Esophagus squamous epithelium (tissue), 5 donors: ENCODE results near the gene CXorf58. TPM values are rescaled to one million over a fixed set of nuclear protein-coding genes. Genes with fewer than 3 reads are reported as not detected.

Experiments
- DNase-seq: peaks from one replicate; lab custom pipeline; 2025; lab: John Stamatoyannopoulos, UW
- H3K27ac ChIP-seq, 4 donors: fragments of 200-600 bp; sonication (generic); one replicate each; pipeline ENCODE4 v1.5.1; 2016 to 2019; ENCODE audit warnings: mild to moderate bottlenecking in 1 of 4
- H3K27me3 ChIP-seq, 4 donors: fragments of 200-600 bp; sonication (generic); 1 replicate in 3 of 4; 2 replicates in 1 of 4; pipeline versions ENCODE4 v1.5.1 to v1.6.0; 2017 to 2021; ENCODE audit warnings: antibody characterized with exemption in 1 of 4
- H3K36me3 ChIP-seq, 3 donors: fragments of 200-600 bp; sonication (generic); one replicate each; pipeline ENCODE4 v1.5.1; 2016 to 2019
- H3K4me1 ChIP-seq, 3 donors: fragments of 200-600 bp; sonication (generic); one replicate each; pipeline ENCODE4 v1.5.1; 2017 to 2019
- H3K4me3 ChIP-seq, 4 donors: fragments of 200-600 bp; sonication (generic); 1 replicate in 3 of 4; 2 replicates in 1 of 4; pipeline ENCODE4 v1.5.1; 2016 to 2019; ENCODE audit warnings: mild to moderate bottlenecking in 2 of 4, moderate library complexity in 1 of 4
- H3K9me3 ChIP-seq, 3 donors: fragments of 200-600 bp; sonication (generic); one replicate each; pipeline ENCODE4 v1.5.1; 2016 to 2019
- CTCF ChIP-seq, 6 experiments: fragments of 450-650 bp in 4 of 6; fragments of 200-600 bp in 2 of 6; sonication (generic) in 2 of 6; IDR thresholded peaks; one replicate each; pipeline ENCODE4 v1.5.1; 2016 to 2019; ENCODE audit warnings: antibody characterized with exemption in 6 of 6, mild to moderate bottlenecking in 4 of 6, moderate library complexity in 4 of 6
- POLR2A ChIP-seq, 4 donors: fragments of 450-650 bp; IDR thresholded peaks; one replicate each; pipeline ENCODE4 v1.6.1; 2017; ENCODE audit warnings: antibody characterized with exemption in 4 of 4, mild to moderate bottlenecking in 4 of 4, moderate library complexity in 3 of 4
- WGBS, 2 donors: methylation state at CpG; one replicate each; pipeline ENCODE4 v1.1.5; 2018; 5-methylcytosine and 5-hydroxymethylcytosine counted together
- intact Hi-C: fragments of 100-400 bp; cut with DNase I; formaldehyde crosslinking; loops from one replicate; pipeline ENCODE4 v1.15.0; 2022
- total RNA-seq, 4 donors: library from RNA; depleted of rRNA; stranded (reverse); fragments of >200 nt; gene quantifications; one replicate each; pipeline ENCODE4 v1.1.0, GENCODE V29; 2016
- donor health status: DM: yes; HTN: yes; CAD: no.

CXorf58 gene
- total RNA-seq, 4 donors from 2014 or later = 0.15 to 0.95 TPM; not detected in 2

GRCh38 chrX:23884427-23885024 lies 23.3 kb upstream of the CXorf58 start:
- TF ChIP-seq POLR2A (IDR thresholded peaks at IDR 0.05) (no peak), CTCF (IDR thresholded peaks at IDR 0.05) (no peak)
- Histone ChIP-seq H3K4me1 (peaks cover 0 to 19% (median 0%) of the 10 kb centered on the region in 3 donors), H3K9me3 (no peaks in the 10 kb centered on the region), H3K4me3 (no peak overlapping the region), H3K27me3 (no peaks in the 10 kb centered on the region), H3K36me3 (no peaks in the 10 kb centered on the region), H3K27ac (no peak overlapping the region)
- intact Hi-C loops = no loop called here
- 60 to 66% methylated on average over 4 of the region's 4 CpGs for WGBS, 2 donors
- DNase-seq = no peak

GRCh38 chrX:23885803-23886202 lies 22.0 kb upstream of the CXorf58 start:
- H3K36me3 ChIP-seq = no peaks in the 10 kb centered on the region
- WGBS, 2 donors = 48 to 60% methylated on average over 1 to 3 of the region's 3 CpGs
- TF ChIP-seq CTCF (IDR thresholded peaks at IDR 0.05) (no peak), POLR2A (IDR thresholded peaks at IDR 0.05) (no peak)
- no peaks in the 10 kb centered on the region for H3K9me3 ChIP-seq
- H3K4me1 ChIP-seq = peaks cover 0 to 19% (median 0%) of the 10 kb centered on the region in 3 donors
- DNase-seq = no peak
- intact Hi-C loops = no loop called here
- H3K4me3 ChIP-seq = no peak overlapping the region
- no peak overlapping the region for H3K27ac ChIP-seq
- H3K27me3 ChIP-seq = no peaks in the 10 kb centered on the region

GRCh38 chrX:23887451-23887850 lies 20.4 kb upstream of the CXorf58 start:
- intact Hi-C loops = no loop called here
- H3K4me1 ChIP-seq = peaks cover 0 to 19% (median 0%) of the 10 kb centered on the region in 3 donors
- H3K27ac ChIP-seq = no peak overlapping the region
- no peaks in the 10 kb centered on the region for H3K27me3 ChIP-seq
- H3K9me3 ChIP-seq = no peaks in the 10 kb centered on the region
- DNase-seq = no peak
- TF ChIP-seq CTCF (IDR thresholded peaks at IDR 0.05) (no peak), POLR2A (IDR thresholded peaks at IDR 0.05) (no peak)
- no peak overlapping the region for H3K4me3 ChIP-seq
- no peaks in the 10 kb centered on the region for H3K36me3 ChIP-seq
- 81% methylated on average over 3 of the region's 6 CpGs; no CpG with 5 or more reads in 1 of the 2 donors for WGBS, 2 donors

GRCh38 chrX:23887918-23888317 lies 19.9 kb upstream of the CXorf58 start:
- Histone ChIP-seq H3K4me1 (peaks cover 0 to 16% (median 0%) of the 10 kb centered on the region in 3 donors), H3K27ac (no peak overlapping the region), H3K4me3 (no peak overlapping the region), H3K27me3 (no peaks in the 10 kb centered on the region), H3K9me3 (no peaks in the 10 kb centered on the region), H3K36me3 (no peaks in the 10 kb centered on the region)
- TF ChIP-seq POLR2A (IDR thresholded peaks at IDR 0.05) (no peak), CTCF (IDR thresholded peaks at IDR 0.05) (no peak)
- intact Hi-C loops = no loop called here
- WGBS, 2 donors = 93 to 100% methylated on average over 4 of the region's 4 CpGs
- no peak for DNase-seq

- Histone ChIP-seq H3K9me3 (no peaks in the 10 kb centered on the region), H3K27me3 (no peaks in the 10 kb centered on the region), H3K36me3 (no peaks in the 10 kb centered on the region), H3K27ac (peak overlapping the region in 2 of 4 donors; percentile 24 to 36), H3K4me3 (no peak overlapping the region), H3K4me1 (peaks cover 0 to 5% (median 0%) of the 10 kb centered on the region in 3 donors)
- TF ChIP-seq POLR2A (IDR thresholded peaks at IDR 0.05) = no peak
- TF ChIP-seq CTCF (IDR thresholded peaks at IDR 0.05) = no peak
- intact Hi-C loops = no loop called here
- no peak for DNase-seq
- WGBS, 2 donors = 71 to 81% methylated on average over 3 of the region's 3 CpGs
Measured at GRCh38 chrX:23888887-23889501, 18.8 kb upstream of the CXorf58 start.
